OCI-LY1 (cell line): ENCODE measurements around the gene TASP1.

Source experiments
- H2AFZ ChIP-seq: fragments of 200-600 bp; sonication (generic), shearing (Covaris generic); 2 replicates; pipeline ENCODE4 v1.6.0; 2014; ENCODE audit warnings: antibody characterized with exemption, mild to moderate bottlenecking, low read length
- H3F3A ChIP-seq: fragments of 200-600 bp; sonication (generic), shearing (Covaris generic); 2 replicates; pipeline ENCODE4 v1.6.0; 2014; ENCODE audit warnings: mild to moderate bottlenecking, antibody characterized with exemption, low read length, moderate library complexity; ENCODE audit not compliant: insufficient read depth
- H3K27ac ChIP-seq: fragments of 200-600 bp; sonication (generic); 2 replicates; pipeline ENCODE4 v1.5.1; 2014; ENCODE audit warnings: low read length, mixed run types, mild to moderate bottlenecking, low read depth; ENCODE audit not compliant: poor library complexity, severe bottlenecking
- H3K27me3 ChIP-seq: fragments of 200-600 bp; sonication (generic); 2 replicates; pipeline ENCODE4 v1.6.0; 2014; ENCODE audit warnings: antibody characterized with exemption, mild to moderate bottlenecking, low read length, moderate library complexity; ENCODE audit not compliant: insufficient read depth
- H3K36me3 ChIP-seq: fragments of 200-600 bp; sonication (generic); 2 replicates; pipeline ENCODE4 v1.6.1; 2014; ENCODE audit warnings: mild to moderate bottlenecking, antibody characterized with exemption, low read length, moderate library complexity, mixed read lengths; ENCODE audit not compliant: insufficient read depth
- H3K4me1 ChIP-seq: fragments of 200-600 bp; sonication (generic); 2 replicates; pipeline ENCODE4 v1.5.1; 2014; ENCODE audit warnings: mild to moderate bottlenecking, low read length, moderate library complexity; ENCODE audit not compliant: insufficient read depth, severe bottlenecking
- H3K4me2 ChIP-seq: fragments of 200-600 bp; sonication (generic), shearing (Covaris generic); 2 replicates; pipeline ENCODE4 v1.6.1; 2014; ENCODE audit warnings: low read length
- H3K4me3 ChIP-seq: fragments of 200-600 bp; sonication (generic); 2 replicates; pipeline ENCODE4 v1.5.1; 2014; ENCODE audit warnings: low read length, low read depth, mild to moderate bottlenecking, mixed read lengths; ENCODE audit not compliant: poor library complexity, severe bottlenecking
- H3K79me2 ChIP-seq: fragments of 200-600 bp; shearing (Covaris generic); 2 replicates; pipeline ENCODE4 v1.6.1; 2016; ENCODE audit warnings: mixed run types, low read length, mixed read lengths; ENCODE audit not compliant: insufficient read depth
- H3K9ac ChIP-seq: fragments of 200-600 bp; sonication (generic), shearing (Covaris generic); 2 replicates; pipeline ENCODE4 v1.6.1; 2014; ENCODE audit warnings: mild to moderate bottlenecking, low read length, mixed read lengths
- H3K9me2 ChIP-seq: fragments of 200-600 bp; sonication (generic), shearing (Covaris generic); 2 replicates; pipeline ENCODE4 v1.6.1; 2014; ENCODE audit warnings: low read depth, mild to moderate bottlenecking, low read length, mixed read lengths
- H3K9me3 ChIP-seq: fragments of 200-600 bp; shearing (Covaris generic); 2 replicates; pipeline ENCODE4 v1.6.1; 2014; ENCODE audit warnings: low read length, mixed read lengths
- H4K20me1 ChIP-seq: fragments of 200-600 bp; sonication (generic), shearing (Covaris generic); 2 replicates; pipeline ENCODE4 v1.6.0; 2016; ENCODE audit warnings: mild to moderate bottlenecking, low read length; ENCODE audit not compliant: insufficient read depth
- CTCF ChIP-seq: fragments of 200-600 bp; sonication (generic), shearing (Covaris generic); IDR thresholded peaks from 2 replicates; pipeline ENCODE4 v1.5.1; 2017; ENCODE audit warnings: mild to moderate bottlenecking, antibody characterized with exemption, low read length, moderate library complexity, mixed read lengths
- EZH2 ChIP-seq: fragments of 200-600 bp; sonication (generic), shearing (Covaris generic); IDR thresholded peaks from 2 replicates; pipeline ENCODE4 v1.8.0; 2017; ENCODE audit warnings: borderline replicate concordance, mixed run types, mild to moderate bottlenecking, antibody characterized with exemption, low read length, moderate library complexity, mixed read lengths

Gene TASP1

GRCh38 chr20:13552061-13552460 lies 86.7 kb downstream of the TASP1 start:
- Histone ChIP-seq H4K20me1 (no peaks in the 10 kb centered on the region), H3K36me3 (no peaks in the 10 kb centered on the region), H3K9ac (no peak overlapping the region), H3K9me2 (no peaks in the 10 kb centered on the region), H3K4me3 (no peak overlapping the region), H3K27me3 (no peaks in the 10 kb centered on the region), H3K79me2 (no peaks in the 10 kb centered on the region), H3K27ac (no peak overlapping the region), H3K4me2 (no peak overlapping the region), H3K9me3 (no peaks in the 10 kb centered on the region), H3K4me1 (no peaks in the 10 kb centered on the region), H2AFZ (no peak overlapping the region), H3F3A (no peaks in the 10 kb centered on the region)
- TF ChIP-seq CTCF (no peak), EZH2 (no peak)

DNA sequence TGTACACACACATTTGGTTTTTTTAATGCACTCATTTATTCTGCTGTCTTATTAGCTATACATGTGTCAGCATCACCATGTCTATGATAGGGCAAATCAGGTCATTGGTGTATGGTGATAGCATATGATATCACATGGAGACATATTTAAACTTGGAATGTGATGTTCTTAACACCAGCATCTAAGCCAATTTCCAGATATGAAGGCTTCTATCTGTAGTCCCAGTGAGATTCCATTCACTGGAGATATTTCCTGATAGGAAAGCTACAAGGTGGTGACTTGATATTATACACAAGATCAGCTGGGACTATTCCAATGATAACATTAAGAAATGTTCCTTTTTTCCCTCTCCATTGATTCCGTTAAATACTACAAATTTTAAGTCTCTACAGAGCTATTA lies 89.3 kb downstream of the TASP1 start:
- TF ChIP-seq EZH2 (no peak), CTCF (no peak)
- H3K27me3 ChIP-seq = no peaks in the 10 kb centered on the region
- H2AFZ ChIP-seq = no peak overlapping the region
- no peak overlapping the region for H3K4me2 ChIP-seq
- H3K79me2 ChIP-seq = no peaks in the 10 kb centered on the region
- H3K9me2 ChIP-seq = no peaks in the 10 kb centered on the region
- no peaks in the 10 kb centered on the region for H3K9me3 ChIP-seq
- H3K36me3 ChIP-seq = no peaks in the 10 kb centered on the region
- H3F3A ChIP-seq = no peaks in the 10 kb centered on the region
- H4K20me1 ChIP-seq = no peaks in the 10 kb centered on the region
- H3K4me3 ChIP-seq = no peak overlapping the region
- no peak overlapping the region for H3K9ac ChIP-seq
- H3K4me1 ChIP-seq = no peaks in the 10 kb centered on the region
- H3K27ac ChIP-seq = no peak overlapping the region

DNA sequence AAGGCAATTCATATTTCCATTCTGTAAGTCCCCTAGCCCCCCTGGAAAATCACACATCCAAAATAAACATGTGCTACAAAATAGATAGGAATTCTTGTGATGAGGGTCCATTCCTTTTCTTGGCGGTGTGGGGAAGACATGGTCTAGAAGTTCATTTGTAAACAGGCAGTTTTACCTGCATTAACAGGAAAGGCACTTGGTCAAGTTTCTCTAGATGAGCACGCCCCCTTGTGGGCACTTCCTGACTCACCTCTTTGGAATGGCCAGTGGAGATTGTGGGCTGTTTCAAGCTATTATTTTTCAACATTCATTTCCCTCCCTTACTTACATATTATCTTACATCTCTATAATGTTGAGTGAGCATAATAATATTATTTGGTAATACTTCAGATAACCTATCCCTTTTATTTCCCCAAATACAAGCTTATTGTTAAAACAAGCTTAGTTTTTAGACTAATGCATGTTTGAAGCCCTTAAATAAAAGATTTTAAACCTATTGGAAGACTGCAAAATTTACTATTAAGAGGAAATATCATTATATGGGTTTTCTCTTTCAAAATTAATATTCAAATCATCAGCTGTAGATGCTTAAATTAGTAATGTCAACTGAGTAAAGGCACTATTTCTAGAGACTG lies 92.1 kb downstream of the TASP1 start:
- H3K36me3 ChIP-seq = no peaks in the 10 kb centered on the region
- H3K9me3 ChIP-seq = no peaks in the 10 kb centered on the region
- H3K27me3 ChIP-seq = no peaks in the 10 kb centered on the region
- no peaks in the 10 kb centered on the region for H3K9me2 ChIP-seq
- H3K4me1 ChIP-seq = no peaks in the 10 kb centered on the region
- H3K9ac ChIP-seq = no peak overlapping the region
- H3K27ac ChIP-seq = no peak overlapping the region
- H3K79me2 ChIP-seq = no peaks in the 10 kb centered on the region
- H3F3A ChIP-seq = no peaks in the 10 kb centered on the region
- no peak for TF ChIP-seq EZH2
- TF ChIP-seq CTCF = peak; percentile 87
- H2AFZ ChIP-seq = no peak overlapping the region
- H4K20me1 ChIP-seq = no peaks in the 10 kb centered on the region
- H3K4me3 ChIP-seq = no peak overlapping the region
- no peak overlapping the region for H3K4me2 ChIP-seq
